Measurements from ENCODE around the gene LHFPL3. TPM values are rescaled to one million over a fixed set of nuclear protein-coding genes. Genes with fewer than 3 reads are reported as not detected.
"Not testable (repeated sequence)": the region's sequence is repeated elsewhere in the genome, so short reads cannot be mapped to it uniquely, and the experiment has no call there.

LHFPL3 gene
- total RNA-seq, 1 experiment from 2014 or later, result not detected

- no peak for DNase-seq
- H3K18ac ChIP-seq (ENCODE audit: insufficient read length, low read depth, low read length), result no peak overlapping the region
- no peak overlapping the region for H3K9ac ChIP-seq (ENCODE audit: extremely low read depth, insufficient read length, low read length)
- H2BK20ac ChIP-seq (ENCODE audit: low read depth, low read length, poor library complexity, severe bottlenecking), result no peak overlapping the region
- no peak overlapping the region for H4K8ac ChIP-seq (replicated peaks; ENCODE audit: insufficient read length, low read depth, low read length)
- no peak overlapping the region for H3K23ac ChIP-seq (ENCODE audit: insufficient read length, low read depth, low read length)
- no peak overlapping the region for H2BK15ac ChIP-seq (ENCODE audit: low read depth, low read length)
- H3K36me3 Mint-ChIP-seq (ENCODE audit: insufficient read depth in 1 of 3, low read depth in 3 of 3), result no peaks in the 10 kb centered on the region; a peak in 2 of 7 replicates
- peaks cover 3% of the 10 kb centered on the region; the same call in 1 of the 2 replicates for H3K27me3 Mint-ChIP-seq (ENCODE audit: low read depth)
- H3K23me2 ChIP-seq (ENCODE audit: insufficient read length, low read depth, low read length, poor library complexity, severe bottlenecking), result no peaks in the 10 kb centered on the region
- no peaks in the 10 kb centered on the region for H3K4me1 Mint-ChIP-seq
- no peak overlapping the region for H4K5ac ChIP-seq (ENCODE audit: insufficient read length, low read depth, low read length)
- H2BK12ac ChIP-seq (ENCODE audit: insufficient read length, low read depth, low read length), result no peak overlapping the region
- no peak overlapping the region for H4K91ac ChIP-seq (ENCODE audit: insufficient read length, low read depth, low read length)
- TF ChIP-seq CTCF (conservative IDR thresholded peaks at IDR 0.05), result no peak
- WGBS (ENCODE audit: extremely low coverage, insufficient read length, low lambda C conversion rate), result no CpG with 5 or more reads among the region's 3 CpGs
- no peak overlapping the region for H3K14ac ChIP-seq (ENCODE audit: insufficient read depth, low read length)
- peaks cover 3 to 21% of the 10 kb centered on the region in 2 experiments for H3K9me3 Mint-ChIP-seq
- H3K27ac Mint-ChIP-seq, result no peak overlapping the region
- no peak overlapping the region for H3K4me2 ChIP-seq (ENCODE audit: insufficient read depth, insufficient read length, low read length)
- H2BK120ac ChIP-seq (ENCODE audit: low read depth, low read length, poor library complexity, severe bottlenecking), result no peak overlapping the region
- no peak overlapping the region for H2BK5ac ChIP-seq (ENCODE audit: insufficient read length, low read length)
- no peak overlapping the region for H3K4ac ChIP-seq (ENCODE audit: low read depth, low read length)
- no peaks in the 10 kb centered on the region for H3K79me2 ChIP-seq (ENCODE audit: insufficient read depth, low read length)
- no peak overlapping the region for H3T11ph ChIP-seq (ENCODE audit: low read length)
- no peaks in the 10 kb centered on the region for H3K4me1 ChIP-seq (ENCODE audit: insufficient read depth, low read length)
- no peak overlapping the region for H3K27ac ChIP-seq (ENCODE audit: insufficient read length, low read depth, low read length)
- H3K79me1 ChIP-seq (ENCODE audit: insufficient read depth, low read depth, low read length, poor library complexity, severe bottlenecking), result no peaks in the 10 kb centered on the region
- H2AK5ac ChIP-seq (ENCODE audit: insufficient read length, low read length), result no peak overlapping the region
- no peak overlapping the region for H2AFZ ChIP-seq (ENCODE audit: low read length)
- H3K4me3 Mint-ChIP-seq, result no peak overlapping the region
- H3K9me3 ChIP-seq (ENCODE audit: control insufficient read depth, low read depth, low read length), result no peaks in the 10 kb centered on the region
- no peaks in the 10 kb centered on the region for H4K20me1 ChIP-seq (ENCODE audit: control insufficient read depth, insufficient read depth, insufficient read length)
- H3K27me3 ChIP-seq (ENCODE audit: insufficient read depth, low read length), result no peaks in the 10 kb centered on the region
- H3K56ac ChIP-seq (ENCODE audit: insufficient read length, low read depth, low read length), result no peak overlapping the region
Measured at GRCh38 chr7:104584620-104585019, 256.2 kb downstream of the LHFPL3 start.

GRCh38 chr7:104595591-104595990, 267.2 kb downstream of the LHFPL3 start:
- H3K79me2 ChIP-seq (ENCODE audit: insufficient read depth, low read length); H3K18ac ChIP-seq (ENCODE audit: insufficient read length, low read depth, low read length); H3K23me2 ChIP-seq (ENCODE audit: insufficient read length, low read depth, low read length, poor library complexity, severe bottlenecking); H3K4ac ChIP-seq (ENCODE audit: low read depth, low read length); H3K27me3 ChIP-seq (ENCODE audit: insufficient read depth, low read length); H3K56ac ChIP-seq (ENCODE audit: insufficient read length, low read depth, low read length); H2AK5ac ChIP-seq (ENCODE audit: insufficient read length, low read length); H3K27ac Mint-ChIP-seq; H3K4me1 Mint-ChIP-seq; H4K20me1 ChIP-seq (ENCODE audit: control insufficient read depth, insufficient read depth, insufficient read length); H3K4me3 Mint-ChIP-seq; H4K5ac ChIP-seq (ENCODE audit: insufficient read length, low read depth, low read length); H3K27me3 Mint-ChIP-seq (ENCODE audit: low read depth); H2BK15ac ChIP-seq (ENCODE audit: low read depth, low read length); H2BK12ac ChIP-seq (ENCODE audit: insufficient read length, low read depth, low read length); H3K14ac ChIP-seq (ENCODE audit: insufficient read depth, low read length); H4K91ac ChIP-seq (ENCODE audit: insufficient read length, low read depth, low read length); H2AFZ ChIP-seq (ENCODE audit: low read length); H3K79me1 ChIP-seq (ENCODE audit: insufficient read depth, low read depth, low read length, poor library complexity, severe bottlenecking); H3K4me2 ChIP-seq (ENCODE audit: insufficient read depth, insufficient read length, low read length); H3K9ac ChIP-seq (ENCODE audit: extremely low read depth, insufficient read length, low read length); H3K23ac ChIP-seq (ENCODE audit: insufficient read length, low read depth, low read length); H2BK20ac ChIP-seq (ENCODE audit: low read depth, low read length, poor library complexity, severe bottlenecking); H3T11ph ChIP-seq (ENCODE audit: low read length); H2BK120ac ChIP-seq (ENCODE audit: low read depth, low read length, poor library complexity, severe bottlenecking); H4K8ac ChIP-seq (replicated peaks; ENCODE audit: insufficient read length, low read depth, low read length); H3K4me1 ChIP-seq (ENCODE audit: insufficient read depth, low read length); H3K9me3 ChIP-seq (ENCODE audit: control insufficient read depth, low read depth, low read length); H2BK5ac ChIP-seq (ENCODE audit: insufficient read length, low read length); H3K27ac ChIP-seq (ENCODE audit: insufficient read length, low read depth, low read length): not testable (repeated sequence)
- H3K9me3 Mint-ChIP-seq, result peaks cover 21 to 27% of the 10 kb centered on the region in 2 experiments
- peak; percentile 30 for DNase-seq
- WGBS (ENCODE audit: extremely low coverage, insufficient read length, low lambda C conversion rate), result no CpG with 5 or more reads among the region's 7 CpGs
- peaks cover 0 to 18% (median 4%) of the 10 kb centered on the region in 3 experiments; a peak in 5 of 7 replicates for H3K36me3 Mint-ChIP-seq (ENCODE audit: insufficient read depth in 1 of 3, low read depth in 3 of 3)
